ENCODE results near the gene GNAS-AS1.

GNAS-AS1 gene

GRCh38 chr20:58850693-58851174 lies at the start of gene GNAS-AS1:
Gene GNAS-AS1 (minus strand): TSS chr20:58850902.
- peak; percentile 59 for DNase-seq

GRCh38 chr20:58900397-58900796 lies 49.7 kb upstream of the GNAS-AS1 start:
- DNase-seq, result no peak

- no peak for DNase-seq
Measured at GRCh38 chr20:58899512-58899911, 48.8 kb upstream of the GNAS-AS1 start.

- DNase-seq, result no peak
Measured at GRCh38 chr20:58898629-58899408, 48.1 kb upstream of the GNAS-AS1 start.

GRCh38 chr20:58897488-58897887 lies 46.8 kb upstream of the GNAS-AS1 start:
- DNase-seq, result no peak

GRCh38 chr20:58896820-58897219 lies 46.1 kb upstream of the GNAS-AS1 start:
- no peak for DNase-seq

- no peak for DNase-seq
Measured at GRCh38 chr20:58895448-58896180, 44.9 kb upstream of the GNAS-AS1 start.

- no peak for DNase-seq
Measured at GRCh38 chr20:58894652-58895447, 44.1 kb upstream of the GNAS-AS1 start.

GRCh38 chr20:58893355-58894120 lies 42.8 kb upstream of the GNAS-AS1 start:
- DNase-seq, result peak; percentile 18

GRCh38 chr20:58892932-58893224 lies 42.2 kb upstream of the GNAS-AS1 start:
- DNase-seq, result no peak

GRCh38 chr20:58892141-58892931 lies 41.6 kb upstream of the GNAS-AS1 start:
- peak; percentile 66 for DNase-seq

GRCh38 chr20:58891718-58892140 lies 41.0 kb upstream of the GNAS-AS1 start:
- no peak for DNase-seq

- DNase-seq, result no peak
Measured at GRCh38 chr20:58891086-58891717, 40.5 kb upstream of the GNAS-AS1 start.

- peak; percentile 54 for DNase-seq
Measured at GRCh38 chr20:58890518-58891085, 39.9 kb upstream of the GNAS-AS1 start.

- DNase-seq, result no peak
Measured at GRCh38 chr20:58889798-58890517, 39.3 kb upstream of the GNAS-AS1 start.

- DNase-seq, result no peak
Measured at GRCh38 chr20:58889334-58889760, 38.6 kb upstream of the GNAS-AS1 start.

GRCh38 chr20:58888521-58889333 lies 38.0 kb upstream of the GNAS-AS1 start:
- peak; percentile 68 for DNase-seq

GRCh38 chr20:58888103-58888502 lies 37.4 kb upstream of the GNAS-AS1 start:
- no peak for DNase-seq

GRCh38 chr20:58886546-58886945 lies 35.8 kb upstream of the GNAS-AS1 start:
- DNase-seq, result no peak
